Measurements from ENCODE around the gene NBPF1. TPM values are rescaled to one million over a fixed set of nuclear protein-coding genes. Genes with fewer than 3 reads are reported as not detected.
"Not testable (repeated sequence)": the region's sequence is repeated elsewhere in the genome, so short reads cannot be mapped to it uniquely, and the experiment has no call there.

NBPF1 gene
- total and polyA plus RNA-seq, 3 donors from 2014 or later, result 75.6 to 109 (median 93.9) TPM

- H3K9me3 ChIP-seq; H3K36me3 ChIP-seq (ENCODE audit: low read depth, missing control alignments); H3K4me3 ChIP-seq; intact Hi-C loops (cut with DNase I; ENCODE audit: low total_unique reads); H3K27me3 ChIP-seq; H3K27ac ChIP-seq: not testable (repeated sequence)
- H3K4me1 ChIP-seq, result peaks cover 27% of the 10 kb centered on the region
- DNase-seq, result peak; percentile 15
- WGBS, 2 donors, result 66 to 72% methylated on average over 7 to 8 of the region's 9 CpGs
Observed at GRCh38 chr1:16642025-16642966, 28.9 kb upstream of the NBPF1 start.

DNA sequence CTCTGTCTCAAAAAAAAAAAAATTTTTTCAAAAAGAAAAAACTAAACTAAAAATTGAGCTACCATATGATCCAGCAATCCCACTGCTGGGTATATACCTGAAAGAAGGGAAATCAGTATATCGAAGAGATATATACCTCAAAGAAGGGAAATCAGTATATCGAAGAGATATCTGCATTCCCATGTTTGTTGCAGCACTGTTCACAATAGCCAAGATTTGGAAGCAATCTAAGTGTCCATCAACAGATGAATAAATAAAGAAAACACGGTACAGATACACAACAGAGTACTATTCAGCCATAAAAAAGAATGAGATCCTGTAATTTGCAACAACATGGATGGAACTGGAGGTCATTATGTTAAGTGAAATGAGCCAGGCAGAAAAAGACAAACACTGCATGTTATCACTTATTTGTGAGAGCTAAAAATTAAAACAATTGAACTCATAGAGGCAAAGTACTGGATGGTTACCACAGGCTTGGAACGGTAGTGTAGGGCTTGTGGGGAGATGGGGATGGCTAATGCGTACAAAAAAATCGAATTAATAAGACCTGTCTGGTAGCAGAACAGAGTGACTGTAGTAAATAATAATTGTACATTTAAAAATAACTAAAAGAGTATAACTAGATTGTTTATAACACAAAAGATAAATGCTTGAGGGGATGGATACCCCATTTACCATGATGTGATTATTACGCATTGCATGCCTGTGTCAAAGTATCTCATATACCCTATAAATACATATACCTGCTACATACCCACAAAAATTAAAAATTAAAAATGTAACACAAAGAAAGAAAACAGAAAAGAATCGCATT, 28.0 kb upstream of the NBPF1 start:
- peak; percentile 10 for DNase-seq
- H3K36me3 ChIP-seq (ENCODE audit: low read depth, missing control alignments); H3K4me3 ChIP-seq; H3K9me3 ChIP-seq; intact Hi-C loops (cut with DNase I; ENCODE audit: low total_unique reads); H3K27me3 ChIP-seq; H3K27ac ChIP-seq: not testable (repeated sequence)
- peaks cover 27% of the 10 kb centered on the region for H3K4me1 ChIP-seq
- 93 to 95% methylated on average over 8 of the region's 8 CpGs for WGBS, 2 donors

GRCh38 chr1:16639091-16640031, 26.0 kb upstream of the NBPF1 start:
- peak; percentile 14 for DNase-seq
- H3K27ac ChIP-seq; H3K9me3 ChIP-seq; intact Hi-C loops (cut with DNase I; ENCODE audit: low total_unique reads); H3K27me3 ChIP-seq; H3K4me3 ChIP-seq; H3K36me3 ChIP-seq (ENCODE audit: low read depth, missing control alignments): not testable (repeated sequence)
- peaks cover 16% of the 10 kb centered on the region for H3K4me1 ChIP-seq
- WGBS, 2 donors, result 77 to 78% methylated on average over 11 of the region's 11 CpGs

- intact Hi-C loops (cut with DNase I; ENCODE audit: low total_unique reads); H3K4me3 ChIP-seq; H3K9me3 ChIP-seq; H3K36me3 ChIP-seq (ENCODE audit: low read depth, missing control alignments); H3K27ac ChIP-seq; H3K27me3 ChIP-seq; H3K4me1 ChIP-seq: not testable (repeated sequence)
- DNase-seq, result peak; percentile 12
- 81 to 85% methylated on average over 6 of the region's 6 CpGs for WGBS, 2 donors
Observed at GRCh38 chr1:16637941-16638778, 24.8 kb upstream of the NBPF1 start.

DNA sequence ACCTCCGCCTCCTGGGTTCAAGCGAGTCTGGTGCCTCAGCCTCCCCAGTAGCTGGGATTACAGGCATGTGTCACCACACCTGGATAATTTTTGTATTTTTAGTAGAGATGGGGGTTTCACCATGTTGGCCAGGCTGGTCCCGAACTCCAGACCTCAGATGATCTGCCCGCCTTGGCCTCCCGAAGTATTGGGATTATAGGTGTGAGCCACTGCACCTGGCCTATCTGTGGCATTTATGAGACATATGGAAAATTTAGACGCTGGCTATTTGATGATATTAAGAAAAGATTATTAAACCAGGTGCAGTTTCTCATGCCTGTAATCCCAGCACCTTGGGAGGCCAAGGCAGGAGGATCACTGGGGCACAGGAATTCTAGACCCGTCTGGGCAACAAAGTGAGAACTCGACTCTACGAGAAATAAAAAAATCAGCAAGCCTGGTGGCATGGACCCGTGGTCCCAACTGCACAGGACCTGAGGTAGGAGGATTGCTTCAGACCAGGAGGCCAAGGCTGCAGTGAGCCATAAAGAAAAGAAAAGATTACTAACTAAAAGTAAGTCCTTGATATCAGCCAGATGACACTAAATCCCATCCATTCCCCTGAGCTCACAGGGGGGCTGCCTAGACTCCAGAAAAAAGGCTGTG, 23.3 kb upstream of the NBPF1 start:
- 88 to 89% methylated on average over 10 of the region's 10 CpGs for WGBS, 2 donors
- H3K4me3 ChIP-seq; intact Hi-C loops (cut with DNase I; ENCODE audit: low total_unique reads); H3K27me3 ChIP-seq; H3K27ac ChIP-seq; H3K4me1 ChIP-seq; H3K36me3 ChIP-seq (ENCODE audit: low read depth, missing control alignments); H3K9me3 ChIP-seq: not testable (repeated sequence)
- peak; percentile 13 for DNase-seq

- 92 to 97% methylated on average over 5 of the region's 5 CpGs for WGBS, 2 donors
- H3K4me3 ChIP-seq; intact Hi-C loops (cut with DNase I; ENCODE audit: low total_unique reads); H3K27ac ChIP-seq; H3K9me3 ChIP-seq; H3K36me3 ChIP-seq (ENCODE audit: low read depth, missing control alignments); H3K27me3 ChIP-seq; H3K4me1 ChIP-seq: not testable (repeated sequence)
- DNase-seq, result peak; percentile 14
Observed at GRCh38 chr1:16635959-16636358, 22.6 kb upstream of the NBPF1 start.

- H3K27me3 ChIP-seq; H3K27ac ChIP-seq; intact Hi-C loops (cut with DNase I; ENCODE audit: low total_unique reads); H3K4me1 ChIP-seq; H3K9me3 ChIP-seq; H3K4me3 ChIP-seq; H3K36me3 ChIP-seq (ENCODE audit: low read depth, missing control alignments): not testable (repeated sequence)
- DNase-seq, result peak; percentile 14
- WGBS, 2 donors, result 89 to 90% methylated on average over 6 of the region's 6 CpGs
Observed at GRCh38 chr1:16633540-16634282, 20.3 kb upstream of the NBPF1 start.

- H3K36me3 ChIP-seq (ENCODE audit: low read depth, missing control alignments); intact Hi-C loops (cut with DNase I; ENCODE audit: low total_unique reads); H3K4me1 ChIP-seq; H3K27me3 ChIP-seq; H3K27ac ChIP-seq; H3K4me3 ChIP-seq; H3K9me3 ChIP-seq: not testable (repeated sequence)
- DNase-seq, result peak; percentile 2
- 91 to 93% methylated on average over 14 of the region's 14 CpGs for WGBS, 2 donors
Observed at GRCh38 chr1:16632044-16632850, 18.9 kb upstream of the NBPF1 start.
